Lower leg skin (tissue), 3 donors: Measurements from ENCODE around the gene CCDC92.

Experiments used
- CTCF ChIP-seq, 3 donors: fragments of 450-650 bp; IDR thresholded peaks; one replicate each; pipeline ENCODE4 v1.5.1; 2016; ENCODE audit warnings: antibody characterized with exemption in 3 of 3, mild to moderate bottlenecking in 3 of 3, moderate library complexity in 2 of 3
- POLR2A ChIP-seq, 2 donors: fragments of 450-650 bp; IDR thresholded peaks; one replicate each; pipeline ENCODE4 v1.6.1; 2016 to 2017; ENCODE audit warnings: antibody characterized with exemption in 2 of 2, mild to moderate bottlenecking in 1 of 2, moderate library complexity in 1 of 2

- no peak for TF ChIP-seq CTCF (IDR thresholded peaks at IDR 0.05)
- TF ChIP-seq POLR2A (IDR thresholded peaks at IDR 0.05), result no peak
Measured at GRCh38 chr12:123972457-123973401, at the start of gene CCDC92, which contains the start of gene ZNF664.
